Measurements from ENCODE around the gene ZNF574.
A peak's percentile ranks its signal among the peaks of the same experiment; 100 is the strongest.
"Not testable (repeated sequence)": the region's sequence is repeated elsewhere in the genome, so short reads cannot be mapped to it uniquely, and the experiment has no call there.

ZNF574 gene

GRCh38 chr19:42075616-42076379 is at the start of gene ZNF574:
TSS of gene ZNF574 (plus strand) at chr19:42076166. CDS start at chr19:42078607, 2,441 bp downstream.
- peak; percentile 99 for DNase-seq (ENCODE audit: low read depth in 2 of 2)

GRCh38 chr19:42028304-42029216 is 47.4 kb upstream of the ZNF574 start:
- DNase-seq (ENCODE audit: low read depth in 2 of 2): no peak

GRCh38 chr19:42030645-42031440 is 45.1 kb upstream of the ZNF574 start:
- no peak for DNase-seq (ENCODE audit: low read depth in 2 of 2)

GRCh38 chr19:42032431-42032830 is 43.5 kb upstream of the ZNF574 start:
- DNase-seq (ENCODE audit: low read depth in 2 of 2): no peak

- no peak for DNase-seq (ENCODE audit: low read depth in 2 of 2)
Measured at GRCh38 chr19:42033413-42033812, 42.6 kb upstream of the ZNF574 start.

- peak; percentile 21 to 28 for DNase-seq (ENCODE audit: low read depth in 2 of 2)
Measured at GRCh38 chr19:42034640-42035391, 41.1 kb upstream of the ZNF574 start.

GRCh38 chr19:42037649-42038048 is 38.3 kb upstream of the ZNF574 start:
- DNase-seq (ENCODE audit: low read depth in 2 of 2): no peak

GRCh38 chr19:42038666-42039065 is 37.3 kb upstream of the ZNF574 start:
- no peak for DNase-seq (ENCODE audit: low read depth in 2 of 2)

- DNase-seq (ENCODE audit: low read depth in 2 of 2): no peak
Measured at GRCh38 chr19:42040031-42040430, 35.9 kb upstream of the ZNF574 start.

GRCh38 chr19:42040491-42040890 is 35.5 kb upstream of the ZNF574 start:
- DNase-seq (ENCODE audit: low read depth in 2 of 2): not testable (repeated sequence)

GRCh38 chr19:42042455-42043170 is 33.4 kb upstream of the ZNF574 start:
- DNase-seq (ENCODE audit: low read depth in 2 of 2): no peak

GRCh38 chr19:42045575-42045974 is 30.4 kb upstream of the ZNF574 start:
- DNase-seq (ENCODE audit: low read depth in 2 of 2): no peak

- DNase-seq (ENCODE audit: low read depth in 2 of 2): no peak
Measured at GRCh38 chr19:42048992-42049391, 27.0 kb upstream of the ZNF574 start.

- DNase-seq (ENCODE audit: low read depth in 2 of 2): no peak
Measured at GRCh38 chr19:42051166-42052115, 24.5 kb upstream of the ZNF574 start.

GRCh38 chr19:42052241-42052863 is 23.6 kb upstream of the ZNF574 start:
- DNase-seq (ENCODE audit: low read depth in 2 of 2): no peak

- DNase-seq (ENCODE audit: low read depth in 2 of 2): no peak
Measured at GRCh38 chr19:42053037-42053935, 22.7 kb upstream of the ZNF574 start.

- no peak for DNase-seq (ENCODE audit: low read depth in 2 of 2)
Measured at GRCh38 chr19:42054205-42054604, 21.8 kb upstream of the ZNF574 start.

GRCh38 chr19:42057846-42058245 is 18.1 kb upstream of the ZNF574 start:
- DNase-seq (ENCODE audit: low read depth in 2 of 2): no peak

All from fibroblast of skin of left quadriceps (primary cell).